GM23338 (cell line): Measurements from ENCODE around the gene GRAMD4. TPM values are rescaled to one million over a fixed set of nuclear protein-coding genes. Genes with fewer than 3 reads are reported as not detected.

ENCODE experiments used
- ATAC-seq: fragments of 200-7000 bp; cut with Tn5 transposase; 3 replicates; pipeline ENCODE4 v1.9.1; 2020
- DNase-seq: peaks from one replicate; pipeline ENCODE4 v3.0.0-alpha.2; 2015; ENCODE audit warnings: low spot score
- H2AFZ ChIP-seq: fragments of 200-600 bp; sonication (generic); 2 replicates; pipeline ENCODE4 v1.8.0; 2016; ENCODE audit warnings: antibody characterized with exemption, mild to moderate bottlenecking, moderate library complexity
- H3F3A ChIP-seq: fragments of 200-600 bp; sonication (generic); replicated peaks from 2 replicates; pipeline ENCODE4 v1.8.0; 2017; ENCODE audit warnings: antibody characterized with exemption, mixed run types, low read depth
- H3K27ac ChIP-seq: fragments of 200-600 bp; sonication (generic); 2 replicates; pipeline ENCODE4 v1.6.1; 2016; ENCODE audit warnings: low read depth
- H3K27me3 ChIP-seq: fragments of 200-600 bp; sonication (generic); 2 replicates; pipeline ENCODE4 v1.8.0; 2016; ENCODE audit warnings: mild to moderate bottlenecking, mixed run types, moderate library complexity; ENCODE audit not compliant: insufficient read depth
- H3K36me3 ChIP-seq: fragments of 200-600 bp; sonication (generic); 2 replicates; pipeline ENCODE4 v1.8.0; 2016; ENCODE audit warnings: mild to moderate bottlenecking; ENCODE audit not compliant: insufficient read depth
- H3K4me1 ChIP-seq: fragments of 200-600 bp; sonication (generic); 2 replicates; pipeline ENCODE4 v1.8.0; 2016; ENCODE audit warnings: mild to moderate bottlenecking, moderate library complexity; ENCODE audit not compliant: insufficient read depth
- H3K4me2 ChIP-seq: fragments of 200-600 bp; sonication (generic); 2 replicates; pipeline ENCODE4 v1.7.1; 2017; ENCODE audit warnings: mixed run types
- H3K4me3 ChIP-seq: fragments of 200-600 bp; sonication (generic); 2 replicates; pipeline ENCODE4 v1.6.1; 2016; ENCODE audit warnings: mixed run types
- H3K79me2 ChIP-seq: fragments of 200-600 bp; sonication (generic); replicated peaks from 2 replicates; pipeline ENCODE4 v1.8.0; 2017; ENCODE audit warnings: mild to moderate bottlenecking; ENCODE audit not compliant: insufficient read depth
- H3K9me2 ChIP-seq: fragments of 200-600 bp; sonication (generic); 2 replicates; pipeline ENCODE4 v1.8.0; 2017; ENCODE audit not compliant: insufficient read depth
- H4K20me1 ChIP-seq: fragments of 200-600 bp; sonication (generic); replicated peaks from 2 replicates; pipeline ENCODE4 v1.8.0; 2017; ENCODE audit warnings: mild to moderate bottlenecking; ENCODE audit not compliant: insufficient read depth
- H3K27ac Mint-ChIP-seq: 2 replicates; pipeline ENCODE4 v1.8.0; 2020; ENCODE audit warnings: inconsistent platforms, mild to moderate bottlenecking, moderate library complexity, mixed read lengths
- H3K27me3 Mint-ChIP-seq: 3 replicates; pipeline ENCODE4 v1.8.0; 2022; ENCODE audit warnings: low read depth, mild to moderate bottlenecking, moderate library complexity, mixed read lengths, inconsistent platforms; ENCODE audit not compliant: insufficient read depth, poor library complexity
- H3K36me3 Mint-ChIP-seq: 3 replicates; pipeline ENCODE4 v1.8.0; 2021; ENCODE audit warnings: low read depth, mild to moderate bottlenecking, inconsistent platforms, moderate library complexity, mixed read lengths
- H3K4me1 Mint-ChIP-seq: 3 replicates; pipeline ENCODE4 v1.8.0; 2020; ENCODE audit warnings: mild to moderate bottlenecking, inconsistent platforms, mixed read lengths
- H3K4me3 Mint-ChIP-seq: 3 replicates; pipeline ENCODE4 v1.8.0; 2021; ENCODE audit warnings: moderate library complexity, mild to moderate bottlenecking, inconsistent platforms, mixed read lengths
- H3K9me3 Mint-ChIP-seq: 3 replicates; pipeline ENCODE4 v1.8.0; 2020; ENCODE audit warnings: moderate library complexity, mild to moderate bottlenecking, inconsistent platforms, mixed read lengths
- CREB1 ChIP-seq: fragments of 250-450 bp; sonication (Bioruptor Pico); IDR thresholded peaks from 2 replicates; pipeline ENCODE4 v1.5.0; 2020; ENCODE audit warnings: low read depth, mild to moderate bottlenecking, moderate library complexity
- EZH2 ChIP-seq: fragments of 200-600 bp; sonication (generic); IDR thresholded peaks from one replicate; pipeline ENCODE4 v1.8.0; 2017; ENCODE audit warnings: antibody characterized with exemption, mild to moderate bottlenecking, low read depth; ENCODE audit not compliant: unreplicated experiment
- EZH2phosphoT487 ChIP-seq: fragments of 200-600 bp; sonication (generic); IDR thresholded peaks from one replicate; pipeline ENCODE4 v1.8.1; 2018; ENCODE audit warnings: antibody characterized with exemption; ENCODE audit not compliant: unreplicated experiment
- JUNB ChIP-seq: IDR thresholded peaks from one replicate; pipeline ENCODE4 v1.6.1; 2016; ENCODE audit warnings: antibody characterized with exemption; ENCODE audit not compliant: unreplicated experiment
- NANOG ChIP-seq: IDR thresholded peaks from 2 replicates; pipeline ENCODE4 v1.6.1; 2016; ENCODE audit warnings: antibody characterized with exemption, borderline replicate concordance
- POLR2AphosphoS5 ChIP-seq: IDR thresholded peaks from 2 replicates; pipeline ENCODE4 v1.6.1; 2016; ENCODE audit warnings: antibody characterized with exemption, low read depth
- STAT1 ChIP-seq: IDR thresholded peaks from one replicate; pipeline ENCODE4 v1.6.1; 2016; ENCODE audit warnings: antibody characterized with exemption; ENCODE audit not compliant: unreplicated experiment
- ZNF114 ChIP-seq: fragments of 250-450 bp; sonication (Bioruptor Pico); IDR thresholded peaks from 2 replicates; pipeline ENCODE4 v1.5.0; 2020; ENCODE audit warnings: mild to moderate bottlenecking, moderate library complexity
- ZNF331 ChIP-seq: fragments of 250-450 bp; sonication (Bioruptor Pico); IDR thresholded peaks from 2 replicates; pipeline ENCODE4 v1.5.0; 2020; ENCODE audit warnings: low read depth, mild to moderate bottlenecking, moderate library complexity
- polyA plus RNA-seq: library from polyadenylated mRNA; unstranded; fragments of >200 nt; fragmentation: Nextera tagmentation; extraction: Ambion mirVana; gene quantifications from 2 replicates; pipeline ENCODE4 v1.2.1, GENCODE V29; 2016
- total RNA-seq: library from RNA; depleted of rRNA; stranded (reverse); fragments of >200 nt; shearing (Covaris generic); gene quantifications from 2 replicates; pipeline ENCODE4 v1.2.3, GENCODE V29; 2014
- TF ChIP-seq, protein P1 (sequence below): IDR thresholded peaks from one replicate; pipeline ENCODE4 v1.6.1; 2018; ENCODE audit warnings: antibody characterized with exemption; ENCODE audit not compliant: unreplicated experiment
- TF ChIP-seq, protein P2 (sequence below): IDR thresholded peaks from 2 replicates; pipeline ENCODE4 v1.6.1; 2016; ENCODE audit warnings: antibody characterized with exemption
- TF ChIP-seq, protein P3 (sequence below): fragments of 250-450 bp; sonication (Bioruptor Pico); IDR thresholded peaks from 2 replicates; pipeline ENCODE4 v1.5.0; 2020; ENCODE audit warnings: mild to moderate bottlenecking, moderate library complexity
- TF ChIP-seq, protein P4 (sequence below), 2 experiments: fragments of 200-600 bp in 1 of 2; sonication (generic) in 1 of 2; conservative IDR thresholded peaks; 2 replicates each; pipeline versions ENCODE4 v1.5.1 to v1.6.1; 2016 to 2017; ENCODE audit warnings: antibody characterized with exemption in 2 of 2, low read depth in 2 of 2, mild to moderate bottlenecking in 2 of 2, moderate library complexity in 1 of 2

GRAMD4 gene
- total and polyA plus RNA-seq, 2 experiments from 2014 or later = 2.7 to 81.8 TPM

DNA sequence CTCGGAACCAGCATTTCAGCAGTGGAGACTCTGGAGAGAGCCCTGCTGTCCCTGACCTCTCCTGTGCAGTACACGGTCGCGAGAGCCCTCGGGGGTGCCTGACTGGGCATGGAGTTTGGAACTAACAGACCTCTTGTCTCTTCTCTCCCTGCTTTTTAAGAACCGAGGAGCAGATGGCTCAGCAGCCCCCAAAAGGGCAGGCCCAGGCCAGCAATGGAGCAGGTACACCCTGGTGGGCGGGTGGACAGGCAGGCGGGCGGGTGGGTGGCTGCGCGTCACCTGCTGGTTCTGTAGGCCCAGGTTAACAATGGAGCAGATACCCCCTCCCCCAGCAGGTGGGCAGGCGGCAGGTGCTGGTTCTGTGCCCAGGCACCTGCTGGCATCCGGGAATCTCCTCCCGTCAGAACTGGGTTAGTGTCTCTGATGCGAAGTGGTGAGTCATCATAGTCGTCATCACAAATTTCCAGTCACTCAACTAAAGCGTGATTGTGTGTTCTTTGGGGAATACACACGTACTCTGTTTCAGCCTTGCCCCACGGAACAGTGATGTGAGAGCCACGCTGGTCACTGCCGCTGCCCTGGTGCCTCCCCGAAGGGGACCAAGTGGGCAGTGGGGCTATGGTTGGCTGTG, 41.1 kb downstream of the GRAMD4 start:
- ATAC-seq (no peak), DNase-seq (no peak)
- Histone ChIP-seq H2AFZ (no peak overlapping the region), H3K4me2 (no peak overlapping the region), H3K9me2 (no peaks in the 10 kb centered on the region), H3K4me3 (no peak overlapping the region), H4K20me1 (no peaks in the 10 kb centered on the region), H3K4me1 (no peaks in the 10 kb centered on the region), H3F3A (no peaks in the 10 kb centered on the region), H3K27ac (no peak overlapping the region), H3K36me3 (no peaks in the 10 kb centered on the region), H3K79me2 (no peaks in the 10 kb centered on the region), H3K27me3 (no peaks in the 10 kb centered on the region)
- Mint-ChIP-seq H3K27ac (peak overlapping the region; percentile 85; the same call in 1 of the 2 replicates), H3K36me3 (no peaks in the 10 kb centered on the region), H3K4me3 (no peak overlapping the region), H3K4me1 (peaks cover 17% of the 10 kb centered on the region; the same call in 2 of the 3 replicates), H3K27me3 (peaks cover 9% of the 10 kb centered on the region), H3K9me3 (no peaks in the 10 kb centered on the region)
- no peak for TF ChIP-seq POLR2AphosphoS5
- TF ChIP-seq ZNF114 (CRISPR knock-in tag) = no peak
- TF ChIP-seq EZH2phosphoT487 = no peak
- no peak for TF ChIP-seq CREB1 (CRISPR knock-in tag)
- no peak for TF ChIP-seq EZH2
- TF ChIP-seq STAT1 = no peak
- TF ChIP-seq, protein P1, sequence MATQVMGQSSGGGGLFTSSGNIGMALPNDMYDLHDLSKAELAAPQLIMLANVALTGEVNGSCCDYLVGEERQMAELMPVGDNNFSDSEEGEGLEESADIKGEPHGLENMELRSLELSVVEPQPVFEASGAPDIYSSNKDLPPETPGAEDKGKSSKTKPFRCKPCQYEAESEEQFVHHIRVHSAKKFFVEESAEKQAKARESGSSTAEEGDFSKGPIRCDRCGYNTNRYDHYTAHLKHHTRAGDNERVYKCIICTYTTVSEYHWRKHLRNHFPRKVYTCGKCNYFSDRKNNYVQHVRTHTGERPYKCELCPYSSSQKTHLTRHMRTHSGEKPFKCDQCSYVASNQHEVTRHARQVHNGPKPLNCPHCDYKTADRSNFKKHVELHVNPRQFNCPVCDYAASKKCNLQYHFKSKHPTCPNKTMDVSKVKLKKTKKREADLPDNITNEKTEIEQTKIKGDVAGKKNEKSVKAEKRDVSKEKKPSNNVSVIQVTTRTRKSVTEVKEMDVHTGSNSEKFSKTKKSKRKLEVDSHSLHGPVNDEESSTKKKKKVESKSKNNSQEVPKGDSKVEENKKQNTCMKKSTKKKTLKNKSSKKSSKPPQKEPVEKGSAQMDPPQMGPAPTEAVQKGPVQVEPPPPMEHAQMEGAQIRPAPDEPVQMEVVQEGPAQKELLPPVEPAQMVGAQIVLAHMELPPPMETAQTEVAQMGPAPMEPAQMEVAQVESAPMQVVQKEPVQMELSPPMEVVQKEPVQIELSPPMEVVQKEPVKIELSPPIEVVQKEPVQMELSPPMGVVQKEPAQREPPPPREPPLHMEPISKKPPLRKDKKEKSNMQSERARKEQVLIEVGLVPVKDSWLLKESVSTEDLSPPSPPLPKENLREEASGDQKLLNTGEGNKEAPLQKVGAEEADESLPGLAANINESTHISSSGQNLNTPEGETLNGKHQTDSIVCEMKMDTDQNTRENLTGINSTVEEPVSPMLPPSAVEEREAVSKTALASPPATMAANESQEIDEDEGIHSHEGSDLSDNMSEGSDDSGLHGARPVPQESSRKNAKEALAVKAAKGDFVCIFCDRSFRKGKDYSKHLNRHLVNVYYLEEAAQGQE = no peak
- TF ChIP-seq, protein P2, sequence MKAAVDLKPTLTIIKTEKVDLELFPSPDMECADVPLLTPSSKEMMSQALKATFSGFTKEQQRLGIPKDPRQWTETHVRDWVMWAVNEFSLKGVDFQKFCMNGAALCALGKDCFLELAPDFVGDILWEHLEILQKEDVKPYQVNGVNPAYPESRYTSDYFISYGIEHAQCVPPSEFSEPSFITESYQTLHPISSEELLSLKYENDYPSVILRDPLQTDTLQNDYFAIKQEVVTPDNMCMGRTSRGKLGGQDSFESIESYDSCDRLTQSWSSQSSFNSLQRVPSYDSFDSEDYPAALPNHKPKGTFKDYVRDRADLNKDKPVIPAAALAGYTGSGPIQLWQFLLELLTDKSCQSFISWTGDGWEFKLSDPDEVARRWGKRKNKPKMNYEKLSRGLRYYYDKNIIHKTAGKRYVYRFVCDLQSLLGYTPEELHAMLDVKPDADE = no peak
- TF ChIP-seq, protein P3, sequence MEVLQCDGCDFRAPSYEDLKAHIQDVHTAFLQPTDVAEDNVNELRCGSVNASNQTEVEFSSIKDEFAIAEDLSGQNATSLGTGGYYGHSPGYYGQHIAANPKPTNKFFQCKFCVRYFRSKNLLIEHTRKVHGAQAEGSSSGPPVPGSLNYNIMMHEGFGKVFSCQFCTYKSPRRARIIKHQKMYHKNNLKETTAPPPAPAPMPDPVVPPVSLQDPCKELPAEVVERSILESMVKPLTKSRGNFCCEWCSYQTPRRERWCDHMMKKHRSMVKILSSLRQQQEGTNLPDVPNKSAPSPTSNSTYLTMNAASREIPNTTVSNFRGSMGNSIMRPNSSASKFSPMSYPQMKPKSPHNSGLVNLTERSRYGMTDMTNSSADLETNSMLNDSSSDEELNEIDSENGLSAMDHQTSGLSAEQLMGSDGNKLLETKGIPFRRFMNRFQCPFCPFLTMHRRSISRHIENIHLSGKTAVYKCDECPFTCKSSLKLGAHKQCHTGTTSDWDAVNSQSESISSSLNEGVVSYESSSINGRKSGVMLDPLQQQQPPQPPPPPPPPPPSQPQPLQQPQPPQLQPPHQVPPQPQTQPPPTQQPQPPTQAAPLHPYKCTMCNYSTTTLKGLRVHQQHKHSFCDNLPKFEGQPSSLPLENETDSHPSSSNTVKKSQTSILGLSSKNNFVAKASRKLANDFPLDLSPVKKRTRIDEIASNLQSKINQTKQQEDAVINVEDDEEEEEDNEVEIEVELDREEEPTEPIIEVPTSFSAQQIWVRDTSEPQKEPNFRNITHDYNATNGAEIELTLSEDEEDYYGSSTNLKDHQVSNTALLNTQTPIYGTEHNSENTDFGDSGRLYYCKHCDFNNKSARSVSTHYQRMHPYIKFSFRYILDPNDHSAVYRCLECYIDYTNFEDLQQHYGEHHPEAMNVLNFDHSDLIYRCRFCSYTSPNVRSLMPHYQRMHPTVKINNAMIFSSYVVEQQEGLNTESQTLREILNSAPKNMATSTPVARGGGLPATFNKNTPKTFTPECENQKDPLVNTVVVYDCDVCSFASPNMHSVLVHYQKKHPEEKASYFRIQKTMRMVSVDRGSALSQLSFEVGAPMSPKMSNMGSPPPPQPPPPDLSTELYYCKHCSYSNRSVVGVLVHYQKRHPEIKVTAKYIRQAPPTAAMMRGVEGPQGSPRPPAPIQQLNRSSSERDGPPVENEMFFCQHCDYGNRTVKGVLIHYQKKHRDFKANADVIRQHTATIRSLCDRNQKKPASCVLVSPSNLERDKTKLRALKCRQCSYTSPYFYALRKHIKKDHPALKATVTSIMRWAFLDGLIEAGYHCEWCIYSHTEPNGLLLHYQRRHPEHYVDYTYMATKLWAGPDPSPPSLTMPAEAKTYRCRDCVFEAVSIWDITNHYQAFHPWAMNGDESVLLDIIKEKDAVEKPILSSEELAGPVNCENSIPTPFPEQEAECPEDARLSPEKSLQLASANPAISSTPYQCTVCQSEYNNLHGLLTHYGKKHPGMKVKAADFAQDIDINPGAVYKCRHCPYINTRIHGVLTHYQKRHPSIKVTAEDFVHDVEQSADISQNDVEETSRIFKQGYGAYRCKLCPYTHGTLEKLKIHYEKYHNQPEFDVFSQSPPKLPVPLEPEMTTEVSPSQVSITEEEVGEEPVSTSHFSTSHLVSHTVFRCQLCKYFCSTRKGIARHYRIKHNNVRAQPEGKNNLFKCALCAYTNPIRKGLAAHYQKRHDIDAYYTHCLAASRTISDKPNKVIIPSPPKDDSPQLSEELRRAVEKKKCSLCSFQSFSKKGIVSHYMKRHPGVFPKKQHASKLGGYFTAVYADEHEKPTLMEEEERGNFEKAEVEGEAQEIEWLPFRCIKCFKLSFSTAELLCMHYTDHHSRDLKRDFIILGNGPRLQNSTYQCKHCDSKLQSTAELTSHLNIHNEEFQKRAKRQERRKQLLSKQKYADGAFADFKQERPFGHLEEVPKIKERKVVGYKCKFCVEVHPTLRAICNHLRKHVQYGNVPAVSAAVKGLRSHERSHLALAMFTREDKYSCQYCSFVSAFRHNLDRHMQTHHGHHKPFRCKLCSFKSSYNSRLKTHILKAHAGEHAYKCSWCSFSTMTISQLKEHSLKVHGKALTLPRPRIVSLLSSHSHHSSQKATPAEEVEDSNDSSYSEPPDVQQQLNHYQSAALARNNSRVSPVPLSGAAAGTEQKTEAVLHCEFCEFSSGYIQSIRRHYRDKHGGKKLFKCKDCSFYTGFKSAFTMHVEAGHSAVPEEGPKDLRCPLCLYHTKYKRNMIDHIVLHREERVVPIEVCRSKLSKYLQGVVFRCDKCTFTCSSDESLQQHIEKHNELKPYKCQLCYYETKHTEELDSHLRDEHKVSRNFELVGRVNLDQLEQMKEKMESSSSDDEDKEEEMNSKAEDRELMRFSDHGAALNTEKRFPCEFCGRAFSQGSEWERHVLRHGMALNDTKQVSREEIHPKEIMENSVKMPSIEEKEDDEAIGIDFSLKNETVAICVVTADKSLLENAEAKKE = no peak
- TF ChIP-seq, protein P4, sequence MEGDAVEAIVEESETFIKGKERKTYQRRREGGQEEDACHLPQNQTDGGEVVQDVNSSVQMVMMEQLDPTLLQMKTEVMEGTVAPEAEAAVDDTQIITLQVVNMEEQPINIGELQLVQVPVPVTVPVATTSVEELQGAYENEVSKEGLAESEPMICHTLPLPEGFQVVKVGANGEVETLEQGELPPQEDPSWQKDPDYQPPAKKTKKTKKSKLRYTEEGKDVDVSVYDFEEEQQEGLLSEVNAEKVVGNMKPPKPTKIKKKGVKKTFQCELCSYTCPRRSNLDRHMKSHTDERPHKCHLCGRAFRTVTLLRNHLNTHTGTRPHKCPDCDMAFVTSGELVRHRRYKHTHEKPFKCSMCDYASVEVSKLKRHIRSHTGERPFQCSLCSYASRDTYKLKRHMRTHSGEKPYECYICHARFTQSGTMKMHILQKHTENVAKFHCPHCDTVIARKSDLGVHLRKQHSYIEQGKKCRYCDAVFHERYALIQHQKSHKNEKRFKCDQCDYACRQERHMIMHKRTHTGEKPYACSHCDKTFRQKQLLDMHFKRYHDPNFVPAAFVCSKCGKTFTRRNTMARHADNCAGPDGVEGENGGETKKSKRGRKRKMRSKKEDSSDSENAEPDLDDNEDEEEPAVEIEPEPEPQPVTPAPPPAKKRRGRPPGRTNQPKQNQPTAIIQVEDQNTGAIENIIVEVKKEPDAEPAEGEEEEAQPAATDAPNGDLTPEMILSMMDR (conservative IDR thresholded peaks at IDR 0.05; ENCODE audit: low read depth in 2 of 2) = no peak
- no peak for TF ChIP-seq ZNF331 (CRISPR knock-in tag)
- TF ChIP-seq NANOG = no peak
- TF ChIP-seq JUNB = no peak
